Measurements from ENCODE around the gene TSEN2. TPM values are rescaled to one million over a fixed set of nuclear protein-coding genes. Genes with fewer than 3 reads are reported as not detected.

The TSEN2 gene
- polyA plus RNA-seq, 2 of the 4 experiments (the other 2 are of a cell fraction), result 24.9 to 33.1 TPM

- Histone ChIP-seq H3K4me3 (no peak overlapping the region), H3K9me3 (no peaks in the 10 kb centered on the region), H3K4me1 (no peaks in the 10 kb centered on the region), H3K27ac (no peak overlapping the region), H3K4me2 (no peak overlapping the region)
- POLR2A ChIA-PET, result no interaction called here
- ATAC-seq (no peak; a peak in 1 of 6 replicates), FAIRE-seq (no peak), DNase-seq (ENCODE audit: low read depth in 1 of 2, low spot score in 1 of 2) (no peak)
- TF ChIP-seq ZFP36 (IDR thresholded peaks at IDR 0.05; ENCODE audit: borderline replicate concordance, partially characterized antibody), result no peak
- no peak for TF ChIP-seq USF2 (IDR thresholded peaks at IDR 0.05)
- no peak for TF ChIP-seq SMC3 (IDR thresholded peaks at IDR 0.05)
- TF ChIP-seq NFE2L2 (conservative IDR thresholded peaks at IDR 0.05; ENCODE audit: low read length), result no peak
- TF ChIP-seq TP53 (CRISPR knock-in tag; IDR thresholded peaks at IDR 0.05), result no peak
- TF ChIP-seq KDM1A (IDR thresholded peaks at IDR 0.05; ENCODE audit: low read depth), result no peak
- TF ChIP-seq RNF2 (IDR thresholded peaks at IDR 0.05; ENCODE audit: borderline replicate concordance, low read depth), result no peak
- no peak for TF ChIP-seq BCL3 (IDR thresholded peaks at IDR 0.05)
- no peak for TF ChIP-seq HMGXB4 (CRISPR knock-in tag; IDR thresholded peaks at IDR 0.05; ENCODE audit: borderline replicate concordance)
- no peak for TF ChIP-seq JUN (IDR thresholded peaks at IDR 0.05)
- no peak for TF ChIP-seq CBX2 (IDR thresholded peaks at IDR 0.05; ENCODE audit: borderline replicate concordance, low read depth)
- CTCF ChIA-PET, result interaction anchor here (1.4 to 2.4 kb wide), 5 partner anchors 10 to 306 kb away, joined by 3 to 13 read pairs (median 6); no protein-coding TSS in a partner anchor
- WGBS (ENCODE audit: missing lambda C conversion rate), result 79% methylated on average over 4 of the region's 4 CpGs
Observed at GRCh38 chr3:12438318-12438717, 46.0 kb upstream of the TSEN2 start.

GRCh38 chr3:12439161-12439940 lies 44.9 kb upstream of the TSEN2 start:
- H3K4me1 ChIP-seq, result peaks cover under 1% of the 10 kb centered on the region; the same call in 2 of the 3 replicates
- 83% methylated on average over 11 of the region's 11 CpGs for WGBS (ENCODE audit: missing lambda C conversion rate)
- no peak overlapping the region for H3K27ac ChIP-seq
- no peak for FAIRE-seq
- ATAC-seq, result no peak
- ChIA-PET CTCF (interaction anchor here (1.4 to 2.4 kb wide), 3 partner anchors 40 to 307 kb away, joined by 3 to 13 read pairs (median 5); no protein-coding TSS in a partner anchor), POLR2A (no interaction called here)
- TF ChIP-seq ZNF302 (CRISPR knock-in tag; IDR thresholded peaks at IDR 0.05) (no peak), HEYL (CRISPR knock-in tag; IDR thresholded peaks at IDR 0.05) (no peak), KDM1A (IDR thresholded peaks at IDR 0.05; ENCODE audit: low read depth) (no peak), RARB (CRISPR knock-in tag; IDR thresholded peaks at IDR 0.05) (no peak), JUNB (IDR thresholded peaks at IDR 0.05) (no peak), TP53 (CRISPR knock-in tag; IDR thresholded peaks at IDR 0.05) (no peak), ESRRA (IDR thresholded peaks at IDR 0.05; ENCODE audit: borderline replicate concordance, low read length) (no peak), HOXA7 (CRISPR knock-in tag; IDR thresholded peaks at IDR 0.05) (no peak), REST (IDR thresholded peaks at IDR 0.05) (no peak), TFCP2L1 (CRISPR knock-in tag; IDR thresholded peaks at IDR 0.05) (no peak), MYC (IDR thresholded peaks at IDR 0.05; ENCODE audit: borderline replicate concordance, low read length) (no peak), NPAS2 (CRISPR knock-in tag; IDR thresholded peaks at IDR 0.05; ENCODE audit: borderline replicate concordance) (no peak), MAX (IDR thresholded peaks at IDR 0.05) (no peak), RCOR1 (IDR thresholded peaks at IDR 0.05; ENCODE audit: low read depth, low read length) (no peak), ZC3H11A (IDR thresholded peaks at IDR 0.05) (no peak), HES2 (IDR thresholded peaks at IDR 0.05) (no peak), CHD4 (IDR thresholded peaks at IDR 0.05; ENCODE audit: borderline replicate concordance) (no peak), FOSL2 (IDR thresholded peaks at IDR 0.05) (no peak), FOSL2 (CRISPR knock-in tag; IDR thresholded peaks at IDR 0.05) (no peak), RAD21 (conservative IDR thresholded peaks at IDR 0.05 in 1 of 2, IDR thresholded peaks at IDR 0.05 in 1 of 2) (no peak)
- H3K4me3 ChIP-seq, result no peak overlapping the region
- no peak for DNase-seq (ENCODE audit: low read depth in 1 of 2, low spot score in 1 of 2)
- no peak overlapping the region for H3K4me2 ChIP-seq
- H3K9me3 ChIP-seq, result no peaks in the 10 kb centered on the region
